ENCODE measurements around the gene PALLD.

GRCh38 chr4:168607215-168607614 is 110.4 kb downstream of the PALLD start:
- no peak for TF ChIP-seq GATA2 (IDR thresholded peaks at IDR 0.05; ENCODE audit: low read depth, low read length)
- TF ChIP-seq GATA3 (IDR thresholded peaks at IDR 0.05; ENCODE audit: low read depth, low read length), result no peak
